ACC112 (cell line): ENCODE data around the gene FAM171A2.

Source experiments
- H2AFZ ChIP-seq: fragments of 200-600 bp; sonication (generic); one replicate; pipeline ENCODE4 v1.6.0; 2017; ENCODE audit warnings: antibody characterized with exemption, low read length; ENCODE audit not compliant: unreplicated experiment
- H3K27ac ChIP-seq: fragments of 200-600 bp; sonication (generic); 2 replicates; pipeline ENCODE4 v1.5.1; 2014; ENCODE audit warnings: low read depth, mild to moderate bottlenecking, antibody characterized with exemption, low read length, moderate library complexity
- H3K27me3 ChIP-seq: fragments of 200-600 bp; sonication (generic); 2 replicates; pipeline ENCODE4 v1.6.1; 2014; ENCODE audit warnings: mild to moderate bottlenecking, antibody characterized with exemption, low read length, moderate library complexity, mixed read lengths; ENCODE audit not compliant: insufficient read depth
- H3K36me3 ChIP-seq: fragments of 200-600 bp; sonication (generic); 2 replicates; pipeline ENCODE4 v1.6.1; 2016; ENCODE audit warnings: mild to moderate bottlenecking, antibody characterized with exemption, low read length, moderate library complexity, mixed read lengths; ENCODE audit not compliant: insufficient read depth
- H3K4me1 ChIP-seq: fragments of 200-600 bp; sonication (generic); one replicate; pipeline ENCODE4 v1.6.1; 2016; ENCODE audit warnings: low read length, mixed read lengths; ENCODE audit not compliant: insufficient read depth, unreplicated experiment, control insufficient read depth
- H3K4me3 ChIP-seq: fragments of 200-600 bp; sonication (generic); 2 replicates; pipeline ENCODE4 v1.5.1; 2014; ENCODE audit warnings: mild to moderate bottlenecking, low read depth, low read length
- H3K79me2 ChIP-seq: fragments of 200-600 bp; sonication (generic); one replicate; pipeline ENCODE4 v1.6.0; 2016; ENCODE audit warnings: low read length; ENCODE audit not compliant: control insufficient read depth, unreplicated experiment, insufficient read depth

Gene FAM171A2

DNA sequence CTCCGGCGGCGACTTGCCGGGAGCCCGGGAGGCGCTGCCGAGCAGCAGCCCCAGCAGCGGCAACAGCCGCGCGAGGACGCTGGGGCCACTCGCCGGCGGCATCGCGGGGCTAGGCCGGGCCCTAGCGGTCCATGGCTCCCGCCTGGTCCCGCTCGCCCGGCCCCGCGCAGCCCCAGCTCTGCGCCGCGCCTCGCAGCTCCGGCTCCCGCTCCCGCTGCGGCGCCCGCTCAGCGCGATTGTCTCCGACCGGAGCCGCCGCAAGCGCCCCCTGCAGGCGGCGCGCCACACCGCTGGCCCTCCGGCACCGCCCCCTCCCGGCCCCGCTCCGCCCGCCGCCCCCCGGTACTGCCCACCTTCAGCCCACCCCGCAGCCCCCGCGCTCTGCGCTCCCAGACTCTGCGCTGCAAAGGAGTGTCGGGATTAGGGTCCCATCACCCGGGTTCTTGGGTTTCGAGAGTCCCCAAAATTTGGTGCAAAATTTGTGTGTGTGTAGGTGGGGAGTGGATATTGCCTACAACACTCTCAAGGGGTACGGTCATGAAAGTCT, at the start of gene FAM171A2:
FAM171A2 (minus strand) TSS at position 241 of the 547 bp plus-strand sequence; CDS start at position 102, 139 bp downstream.
- Histone ChIP-seq H3K27ac (no peak within 1 kb of the TSS), H3K4me3 (peak within 1 kb of the TSS; percentile 82), H3K36me3 (no peaks in the 10 kb centered on the region), H2AFZ (peak within 1 kb of the TSS; percentile 91), H3K79me2 (no peaks in the 10 kb centered on the region), H3K27me3 (peaks cover 28% of the 10 kb centered on the region), H3K4me1 (peaks cover 13% of the 10 kb centered on the region)

DNA sequence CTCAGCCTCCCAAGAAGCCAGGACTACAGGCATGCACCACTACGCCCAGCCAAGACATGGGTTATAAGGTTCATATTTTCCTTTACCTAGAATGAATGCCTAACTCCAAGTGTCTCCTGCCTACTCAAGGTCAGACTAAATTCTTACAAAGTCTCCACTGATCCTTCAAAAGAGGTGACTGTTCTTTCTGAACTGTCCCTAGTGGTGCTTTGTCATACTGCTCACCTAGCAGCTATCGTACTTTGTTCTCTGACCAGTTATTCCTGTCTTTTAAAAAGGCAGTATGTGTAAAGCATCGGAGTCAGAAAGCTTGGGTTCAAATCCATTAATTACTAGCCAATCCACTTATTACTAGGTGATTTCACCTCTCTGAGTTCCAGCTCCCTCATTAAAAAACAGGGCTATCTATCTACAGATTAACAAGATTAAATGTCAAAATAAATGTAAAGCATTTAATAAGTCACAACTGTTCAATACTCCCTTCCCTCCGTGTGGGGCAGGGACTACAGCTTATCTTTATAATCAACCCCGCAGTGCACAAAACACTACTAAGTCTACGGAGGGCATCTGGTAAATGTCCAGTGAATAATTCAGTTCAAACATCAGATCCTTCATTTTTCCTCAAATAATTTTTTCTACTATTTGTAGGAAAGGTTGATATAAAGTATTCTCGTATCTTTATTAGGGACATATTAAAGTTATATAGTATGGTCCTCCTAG, 45.8 kb upstream of the FAM171A2 start:
- H3K4me1 ChIP-seq: no peaks in the 10 kb centered on the region
- no peaks in the 10 kb centered on the region for H3K27me3 ChIP-seq
- H3K27ac ChIP-seq: no peak overlapping the region
- peaks cover 6% of the 10 kb centered on the region for H3K36me3 ChIP-seq
- no peak overlapping the region for H2AFZ ChIP-seq
- no peaks in the 10 kb centered on the region for H3K79me2 ChIP-seq
- H3K4me3 ChIP-seq: no peak overlapping the region

DNA sequence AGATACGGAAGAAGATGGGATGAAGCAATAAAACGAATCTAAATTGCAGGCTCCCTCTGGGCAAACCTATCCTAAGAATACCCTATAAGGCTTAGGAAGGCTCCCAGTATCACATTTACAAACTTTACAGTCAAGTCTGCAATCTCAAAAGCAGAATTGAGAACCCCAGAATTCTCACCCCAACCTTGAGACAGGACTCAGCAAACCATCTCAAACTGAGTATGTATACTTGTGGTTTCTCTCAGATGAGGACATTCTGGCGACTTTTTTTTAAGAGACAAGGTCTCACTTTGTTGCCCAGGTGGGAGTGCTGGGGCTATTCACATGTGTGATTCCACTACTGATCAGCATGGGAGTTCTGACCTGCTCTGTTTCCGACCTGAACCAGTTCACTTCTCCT, 45.1 kb upstream of the FAM171A2 start:
- no peaks in the 10 kb centered on the region for H3K4me1 ChIP-seq
- no peak overlapping the region for H3K4me3 ChIP-seq
- no peak overlapping the region for H3K27ac ChIP-seq
- no peak overlapping the region for H2AFZ ChIP-seq
- peaks cover 6% of the 10 kb centered on the region for H3K36me3 ChIP-seq
- H3K27me3 ChIP-seq: no peaks in the 10 kb centered on the region
- no peaks in the 10 kb centered on the region for H3K79me2 ChIP-seq

DNA sequence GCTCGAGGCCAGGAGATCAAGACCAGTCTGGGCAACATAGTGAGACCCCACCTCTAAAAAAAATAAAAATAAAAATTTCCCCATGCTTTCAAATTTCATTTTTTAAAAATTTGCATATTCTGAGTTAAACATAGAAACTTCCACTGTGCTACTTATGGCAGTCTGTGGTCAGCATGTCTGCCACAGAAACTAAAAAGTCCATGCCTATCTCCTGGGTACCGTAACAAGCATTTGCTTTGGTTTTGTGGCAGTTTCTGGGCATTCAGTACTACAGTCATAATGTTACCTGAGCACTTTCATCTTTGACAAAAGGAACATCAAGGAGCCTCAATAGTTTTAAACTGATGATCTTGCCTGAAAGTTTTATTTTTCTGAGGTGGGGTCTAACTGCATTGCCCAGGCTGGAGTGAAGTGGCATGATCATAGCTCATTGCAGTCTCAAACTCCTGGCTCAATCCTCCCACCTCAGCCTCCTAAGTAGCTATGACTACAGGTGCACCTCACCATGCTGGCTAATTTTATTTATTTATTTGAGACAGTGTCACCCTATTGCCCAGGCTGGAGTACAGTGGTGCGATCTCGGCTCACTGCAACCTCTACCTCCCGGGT, 39.0 kb upstream of the FAM171A2 start:
- H3K79me2 ChIP-seq: no peaks in the 10 kb centered on the region
- H3K27ac ChIP-seq: no peak overlapping the region
- H3K4me1 ChIP-seq: no peaks in the 10 kb centered on the region
- no peak overlapping the region for H3K4me3 ChIP-seq
- H2AFZ ChIP-seq: no peak overlapping the region
- H3K27me3 ChIP-seq: no peaks in the 10 kb centered on the region
- peaks cover 18% of the 10 kb centered on the region; the same call in 1 of the 2 replicates for H3K36me3 ChIP-seq

DNA sequence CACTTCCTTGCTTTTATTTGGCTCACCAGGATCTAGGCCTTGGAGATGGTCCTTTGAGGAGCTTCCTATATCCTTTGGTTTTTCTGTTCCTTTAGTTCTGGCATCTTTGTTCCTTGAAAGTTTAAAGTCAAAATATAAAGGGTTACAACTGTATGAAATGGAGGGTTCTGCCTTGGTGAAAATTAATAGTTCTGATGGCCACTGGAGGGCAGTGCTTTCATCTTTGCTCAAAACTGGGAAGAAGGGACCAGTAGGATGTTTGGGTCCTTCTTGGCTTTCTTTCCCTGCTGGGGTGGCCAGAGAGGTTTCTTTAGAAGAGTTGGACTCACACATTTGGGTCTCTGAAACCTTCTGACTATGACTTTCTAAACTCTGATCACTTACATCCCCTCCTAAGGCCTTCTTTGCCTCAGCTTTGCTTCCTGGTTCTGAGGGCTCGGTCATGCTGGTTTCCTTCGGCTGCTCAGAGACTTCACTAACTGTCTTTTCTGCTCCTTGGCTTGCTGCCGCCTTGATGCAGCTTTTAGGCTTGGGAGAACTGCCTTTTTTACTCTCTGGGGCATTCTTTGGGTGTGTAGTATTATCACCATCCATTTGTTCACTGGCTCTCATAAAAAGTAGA, 36.7 kb upstream of the FAM171A2 start:
- H3K4me3 ChIP-seq: no peak overlapping the region
- no peaks in the 10 kb centered on the region for H3K79me2 ChIP-seq
- H3K4me1 ChIP-seq: no peaks in the 10 kb centered on the region
- no peaks in the 10 kb centered on the region for H3K27me3 ChIP-seq
- peaks cover 13% of the 10 kb centered on the region; the same call in 1 of the 2 replicates for H3K36me3 ChIP-seq
- no peak overlapping the region for H3K27ac ChIP-seq
- H2AFZ ChIP-seq: no peak overlapping the region

DNA sequence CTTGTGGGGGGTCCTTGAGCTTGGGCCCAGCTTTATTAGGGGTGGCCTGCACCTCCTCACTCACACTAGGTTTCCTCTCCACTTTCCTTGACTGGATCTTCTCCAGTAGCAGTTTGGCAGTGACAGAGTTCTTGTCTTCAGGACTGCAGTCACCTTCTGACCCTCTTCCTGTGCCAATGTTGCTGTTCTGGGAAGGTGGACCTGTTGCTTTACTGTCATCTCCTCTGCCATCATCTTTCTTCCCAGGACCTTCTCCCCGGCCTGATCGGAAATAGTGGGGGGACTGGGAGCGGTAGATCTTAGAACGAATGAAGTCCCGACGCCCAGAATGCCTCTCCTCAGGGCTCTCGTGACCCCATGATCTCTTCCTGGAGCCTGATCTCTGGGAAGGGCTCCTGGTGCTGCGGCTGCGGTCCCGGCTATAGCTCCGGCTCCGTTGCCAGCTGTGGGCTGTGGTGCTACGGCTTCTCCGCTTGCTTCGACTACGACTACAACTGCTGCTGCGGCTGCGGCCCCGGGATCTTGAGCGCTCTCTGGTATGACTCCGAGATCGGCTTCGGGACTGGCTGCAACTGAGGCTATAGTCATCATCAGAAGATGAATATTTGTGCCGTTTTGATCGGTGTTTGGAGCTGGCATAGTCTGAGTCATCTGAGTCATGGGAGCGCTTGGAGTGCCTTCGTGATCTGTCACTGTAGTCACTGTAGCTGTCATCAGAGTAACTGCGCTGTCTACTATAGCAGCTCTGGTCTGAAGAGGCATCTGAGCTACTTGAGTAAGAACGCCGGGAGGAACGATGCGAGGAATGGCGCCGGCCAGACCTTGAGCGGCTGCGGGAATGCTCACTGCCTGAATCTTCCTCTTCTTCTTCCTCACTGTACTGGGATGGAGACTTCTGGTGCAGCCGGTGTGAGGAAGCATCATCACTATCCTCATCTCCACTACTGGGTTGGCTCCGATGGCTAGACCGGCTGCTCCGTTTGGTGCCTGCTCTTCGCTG, 35.3 kb upstream of the FAM171A2 start:
- no peak overlapping the region for H2AFZ ChIP-seq
- no peaks in the 10 kb centered on the region for H3K27me3 ChIP-seq
- H3K27ac ChIP-seq: no peak overlapping the region
- no peaks in the 10 kb centered on the region for H3K79me2 ChIP-seq
- H3K36me3 ChIP-seq: 0 out of 2 replicates have a peak, but pooled peaks cover 13% of the 10 kb centered on the region
- H3K4me1 ChIP-seq: no peaks in the 10 kb centered on the region
- no peak overlapping the region for H3K4me3 ChIP-seq

DNA sequence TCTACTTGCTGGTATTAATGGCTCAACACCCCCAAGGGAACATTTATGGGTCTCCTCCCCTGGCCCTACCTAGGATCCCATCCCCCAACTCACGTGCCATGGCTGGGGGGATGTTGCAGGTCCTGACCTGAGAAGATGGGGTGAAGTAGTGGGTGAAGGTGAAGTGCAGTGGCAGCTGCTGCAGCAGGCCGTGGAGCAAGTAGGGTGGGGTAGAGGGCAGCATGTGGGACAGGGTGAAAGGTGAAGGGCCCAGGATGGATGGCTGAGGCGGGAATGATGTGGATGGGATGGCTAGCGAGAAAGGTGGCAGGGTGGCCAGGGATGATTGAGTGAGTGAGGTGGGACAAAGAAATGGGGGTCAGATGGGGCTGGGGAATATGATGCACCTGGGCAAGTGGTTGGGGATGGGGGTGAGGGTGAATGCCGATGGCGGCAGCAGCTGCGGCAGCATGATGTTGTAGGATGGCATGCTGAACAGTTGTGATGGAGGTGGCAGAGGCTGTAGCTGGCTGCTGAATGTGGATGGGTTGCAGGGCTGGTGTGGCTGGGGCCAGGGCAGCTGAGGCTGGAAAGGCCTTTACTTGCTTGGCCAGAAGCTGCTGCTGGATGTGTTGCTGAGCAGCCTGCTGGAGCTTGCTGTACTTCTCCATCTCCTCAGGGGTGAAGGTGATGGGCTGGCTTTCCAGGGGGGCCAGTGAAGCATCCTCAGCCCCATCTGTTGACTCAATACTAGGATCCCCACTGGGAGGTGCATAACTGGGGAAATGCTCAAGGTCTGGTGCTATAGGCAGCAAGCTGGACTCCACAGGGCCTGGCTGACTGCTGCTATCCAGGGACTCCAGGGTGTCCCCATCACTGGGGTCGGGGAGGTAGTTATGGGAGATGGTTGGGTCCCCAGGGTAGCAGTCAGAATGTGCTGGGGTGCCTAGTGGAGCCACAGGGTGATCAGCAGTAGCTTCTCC, 34.1 kb upstream of the FAM171A2 start:
- H2AFZ ChIP-seq: no peak overlapping the region
- no peaks in the 10 kb centered on the region for H3K79me2 ChIP-seq
- H3K4me3 ChIP-seq: no peak overlapping the region
- H3K36me3 ChIP-seq: 0 out of 2 replicates have a peak, but pooled peaks cover 13% of the 10 kb centered on the region
- H3K27me3 ChIP-seq: no peaks in the 10 kb centered on the region
- H3K4me1 ChIP-seq: no peaks in the 10 kb centered on the region
- H3K27ac ChIP-seq: no peak overlapping the region

DNA sequence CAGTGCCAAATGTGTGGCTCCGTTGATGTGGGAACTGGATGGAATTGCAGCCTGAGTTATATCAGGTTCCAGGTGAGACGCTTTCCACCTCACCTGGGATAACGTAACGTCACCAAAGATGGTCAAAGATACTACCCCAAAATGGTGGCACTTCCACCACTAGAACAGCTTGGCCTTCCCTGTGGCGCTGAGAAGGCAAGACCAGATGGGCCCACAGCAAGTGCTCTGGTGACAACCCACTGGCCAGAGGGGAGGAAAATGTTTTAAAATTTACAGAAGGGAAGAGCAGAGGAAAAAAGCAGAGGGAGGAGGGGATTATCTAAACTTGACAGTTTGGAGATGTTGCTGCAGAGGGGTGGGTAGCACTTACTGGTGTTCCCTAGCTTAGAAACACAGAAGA, 33.3 kb upstream of the FAM171A2 start:
- no peak overlapping the region for H3K4me3 ChIP-seq
- H3K36me3 ChIP-seq: 0 out of 2 replicates have a peak, but pooled peaks cover 13% of the 10 kb centered on the region
- H3K27ac ChIP-seq: no peak overlapping the region
- no peaks in the 10 kb centered on the region for H3K79me2 ChIP-seq
- no peak overlapping the region for H2AFZ ChIP-seq
- H3K27me3 ChIP-seq: no peaks in the 10 kb centered on the region
- H3K4me1 ChIP-seq: no peaks in the 10 kb centered on the region

DNA sequence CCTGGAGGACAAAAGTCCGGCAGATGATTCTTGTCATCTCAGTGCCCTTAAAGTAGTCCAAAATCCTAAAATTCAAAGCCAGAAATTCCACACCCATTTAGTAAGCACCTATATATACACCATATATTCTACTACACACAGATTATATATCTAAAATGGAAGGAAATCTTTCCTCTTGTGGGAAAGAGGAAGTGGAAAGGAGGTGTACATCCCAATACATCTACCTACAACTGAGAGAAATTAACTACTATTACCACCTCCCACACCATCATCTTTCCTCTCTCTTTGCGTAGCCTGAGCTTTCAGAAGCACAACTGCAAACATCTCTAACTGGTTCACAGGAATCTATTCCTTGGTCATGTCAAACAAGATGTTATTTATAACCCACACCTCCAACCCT, 31.2 kb upstream of the FAM171A2 start:
- Histone ChIP-seq H3K4me1 (no peaks in the 10 kb centered on the region), H2AFZ (no peak overlapping the region), H3K27me3 (no peaks in the 10 kb centered on the region), H3K36me3 (0 out of 2 replicates have a peak, but pooled peaks cover 5% of the 10 kb centered on the region), H3K4me3 (no peak overlapping the region), H3K79me2 (no peaks in the 10 kb centered on the region), H3K27ac (no peak overlapping the region)
